ENCODE measurements around the gene PTTG1IP. TPM values are rescaled to one million over a fixed set of nuclear protein-coding genes. Genes with fewer than 3 reads are reported as not detected.

The PTTG1IP gene
- total and polyA plus RNA-seq, 2 of the 4 experiments (the other 2 are of a cell fraction): 167 to 194 TPM

DNA sequence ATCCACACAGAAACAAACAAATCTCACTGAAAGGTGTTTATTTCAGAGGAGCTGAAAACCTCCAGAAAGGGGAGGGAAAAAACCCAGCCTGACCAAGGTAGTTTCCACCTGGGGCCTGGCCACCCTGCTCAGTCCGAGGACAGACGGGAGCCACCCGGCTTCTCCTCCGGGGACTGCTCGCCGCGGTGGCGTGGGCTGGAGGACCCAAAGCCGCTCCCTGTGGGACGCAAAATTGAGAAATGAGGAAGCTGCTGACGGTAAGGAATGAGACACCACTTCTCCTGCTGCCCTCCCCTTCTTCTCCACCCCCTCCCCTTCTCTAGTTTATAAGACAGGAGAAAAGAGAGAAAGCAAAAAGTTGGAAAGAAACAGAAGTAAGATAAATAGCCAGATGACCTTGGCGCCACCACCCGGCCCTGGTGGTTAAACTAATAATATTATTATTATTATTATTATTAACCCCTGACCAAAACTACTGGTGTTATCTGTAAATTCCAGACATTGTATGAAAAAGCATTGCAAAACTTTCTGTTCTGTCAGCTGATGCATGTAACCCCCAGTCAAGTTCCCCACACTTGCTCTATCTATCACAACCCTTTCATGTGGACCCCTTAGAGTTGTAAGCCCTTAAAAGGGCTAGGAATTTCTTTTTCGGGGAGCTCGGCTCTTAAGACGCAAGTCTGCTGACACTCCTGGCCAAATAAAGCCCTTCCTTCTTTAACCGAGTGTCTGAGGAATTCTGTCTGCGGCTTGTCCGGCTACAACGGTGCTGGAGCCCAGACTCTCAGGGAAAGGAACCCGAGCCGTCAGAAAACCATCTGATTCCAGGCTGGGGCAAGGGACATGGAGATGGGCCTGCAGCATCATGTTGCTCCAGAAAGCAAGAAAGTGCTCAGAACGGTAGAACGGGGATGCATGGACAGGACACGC is 34.7 kb upstream of the PTTG1IP start:
- TF ChIP-seq POLR2A (IDR thresholded peaks at IDR 0.05; ENCODE audit: low read depth, low read length): no peak
- no peak for TF ChIP-seq CHD1 (IDR thresholded peaks at IDR 0.05; ENCODE audit: low read depth, low read length)
- no peak for TF ChIP-seq RFX5 (IDR thresholded peaks at IDR 0.05; ENCODE audit: low read depth, low read length)
- TF ChIP-seq MAZ (IDR thresholded peaks at IDR 0.05; ENCODE audit: borderline replicate concordance, low read depth, low read length): peak; percentile 8; the same call in 1 of the 2 replicates
- TF ChIP-seq FOS (IDR thresholded peaks at IDR 0.05; ENCODE audit: low read depth, low read length): no peak
- TF ChIP-seq MXI1 (IDR thresholded peaks at IDR 0.05; ENCODE audit: borderline replicate concordance, low read depth, low read length): no peak
- TF ChIP-seq CEBPB (IDR thresholded peaks at IDR 0.05; ENCODE audit: low read depth, low read length): no peak
- no peak for TF ChIP-seq ELK1 (IDR thresholded peaks at IDR 0.05; ENCODE audit: borderline replicate concordance, low read depth, low read length)
- ATAC-seq (ENCODE audit: low read depth) (peak; percentile 50), DNase-seq (no peak)
- in situ Hi-C loops (cut with MboI; ENCODE audit: low sequenced_read_pairs) (no loop called here), intact Hi-C loops (cut with micrococcal nuclease) (no loop called here), dilution Hi-C loops (cut with HindIII; ENCODE audit: low sequenced_read_pairs, unreplicated experiment) (no loop called here)
- no peak overlapping the region for H3K27ac ChIP-seq (ENCODE audit: insufficient read depth, low read length)
- no peak overlapping the region for H3K14ac ChIP-seq (replicated peaks; ENCODE audit: low read depth, low read length)
- H4K20me1 ChIP-seq (ENCODE audit: insufficient read depth, low read length): no peaks in the 10 kb centered on the region
- no peak overlapping the region for H2BK5ac ChIP-seq (ENCODE audit: low read depth, low read length, poor library complexity, severe bottlenecking)
- H3K18ac ChIP-seq (ENCODE audit: low read depth, low read length): no peak overlapping the region
- no peak overlapping the region for H2BK20ac ChIP-seq (ENCODE audit: low read depth, low read length)
- ChIA-PET POLR2A (ENCODE audit: unreplicated experiment) (no interaction called here), CTCF (no interaction called here)
- H3K9me1 ChIP-seq (ENCODE audit: insufficient read depth, low read length): peaks cover 6% of the 10 kb centered on the region; the same call in 1 of the 2 replicates
- H2AFZ ChIP-seq (replicated peaks; ENCODE audit: low read length, poor library complexity): peak overlapping the region; percentile 73
- no peak overlapping the region for H3K9ac ChIP-seq (ENCODE audit: low read depth, low read length)
- H3K4me3 ChIP-seq (ENCODE audit: insufficient read depth, low read depth, low read length): no peak overlapping the region
- no peak overlapping the region for H3K23ac ChIP-seq (ENCODE audit: low read depth, low read length)
- peak overlapping the region; percentile 54 for H3K4me2 ChIP-seq (ENCODE audit: low read depth, low read length)
- WGBS, 2 experiments (ENCODE audit: extremely low coverage in 2 of 2, insufficient read length in 1 of 2): 35% methylated on average over 7 of the region's 25 CpGs; no CpG with 5 or more reads in 1 of the 2 experiments
- no peak overlapping the region for H4K5ac ChIP-seq (ENCODE audit: low read depth, low read length)
- no peaks in the 10 kb centered on the region for H3K9me3 ChIP-seq (ENCODE audit: control insufficient read depth, insufficient read depth, low read length)
- H4K8ac ChIP-seq (ENCODE audit: low read depth in 2 of 2, low read length in 2 of 2): no peak overlapping the region
- H2AK5ac ChIP-seq (ENCODE audit: low read depth, low read length): no peak overlapping the region
- no peak overlapping the region for H4K91ac ChIP-seq (ENCODE audit: insufficient read depth, low read depth, low read length)
- peaks cover 6% of the 10 kb centered on the region; the same call in 1 of the 2 replicates for H3K4me1 ChIP-seq (ENCODE audit: control insufficient read depth, insufficient read depth, low read length)
- H3K4ac ChIP-seq (ENCODE audit: low read depth, low read length): no peak overlapping the region
- no peaks in the 10 kb centered on the region for H3K36me3 ChIP-seq (ENCODE audit: control insufficient read depth, insufficient read depth, low read length)
- H2AK9ac ChIP-seq (replicated peaks; ENCODE audit: low read depth, low read length, poor library complexity): no peak overlapping the region
- no TSS peak for BruUV-seq (replicated peaks)
- H3K79me1 ChIP-seq (ENCODE audit: low read depth in 1 of 2, low read length in 2 of 2): no peaks in the 10 kb centered on the region
- H2BK120ac ChIP-seq (ENCODE audit: low read depth, low read length): no peak overlapping the region
- H2BK15ac ChIP-seq (ENCODE audit: low read depth, low read length): no peak overlapping the region
- H3K27me3 ChIP-seq (ENCODE audit: control insufficient read depth, insufficient read depth, low read length): peaks cover 83% of the 10 kb centered on the region
- no peak overlapping the region for H3K56ac ChIP-seq (ENCODE audit: extremely low read depth, insufficient read depth, low read length)

Data from IMR-90 (cell line).